Fibroblast of pulmonary artery (primary cell): ENCODE results near the gene SSBP2.
"Not testable (repeated sequence)": the region's sequence is repeated elsewhere in the genome, so short reads cannot be mapped to it uniquely, and the experiment has no call there.

ENCODE experiments used
- DNase-seq: peaks from one replicate; pipeline ENCODE4 v3.0.0-alpha.2; 2010; ENCODE audit warnings: low read depth
- H3K4me3 ChIP-seq: replicated peaks from 2 replicates; pipeline ENCODE4 v1.5.1; 2011; ENCODE audit warnings: low read depth, mild to moderate bottlenecking, control low read depth, low read length, moderate library complexity
- CTCF ChIP-seq: IDR thresholded peaks from 2 replicates; pipeline ENCODE4 v1.5.1; 2011; ENCODE audit warnings: mild to moderate bottlenecking, control low read depth, low read length, inconsistent platforms; ENCODE audit errors: missing control alignments

SSBP2 gene

DNA sequence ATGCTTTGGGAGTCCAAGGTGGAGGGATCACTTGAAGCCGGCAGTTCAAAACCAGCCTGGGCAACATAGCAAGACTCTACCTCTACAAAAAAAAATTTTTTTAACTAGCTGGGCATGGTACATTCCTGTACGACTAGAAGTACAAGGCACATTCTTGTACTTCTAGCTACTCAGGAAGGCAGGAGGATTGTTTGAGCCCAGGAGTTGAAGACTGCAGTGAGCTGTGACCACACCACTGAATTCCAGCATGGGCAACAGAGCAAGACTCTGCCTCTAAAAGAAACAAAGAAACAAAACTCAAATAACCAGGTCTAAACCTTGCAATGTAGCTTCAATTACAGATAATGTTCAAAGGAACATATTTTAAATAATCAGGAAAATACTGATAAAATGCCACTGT is 56.2 kb downstream of the SSBP2 start:
- TF ChIP-seq CTCF, result no peak
- H3K4me3 ChIP-seq, result no peak overlapping the region
- no peak for DNase-seq

DNA sequence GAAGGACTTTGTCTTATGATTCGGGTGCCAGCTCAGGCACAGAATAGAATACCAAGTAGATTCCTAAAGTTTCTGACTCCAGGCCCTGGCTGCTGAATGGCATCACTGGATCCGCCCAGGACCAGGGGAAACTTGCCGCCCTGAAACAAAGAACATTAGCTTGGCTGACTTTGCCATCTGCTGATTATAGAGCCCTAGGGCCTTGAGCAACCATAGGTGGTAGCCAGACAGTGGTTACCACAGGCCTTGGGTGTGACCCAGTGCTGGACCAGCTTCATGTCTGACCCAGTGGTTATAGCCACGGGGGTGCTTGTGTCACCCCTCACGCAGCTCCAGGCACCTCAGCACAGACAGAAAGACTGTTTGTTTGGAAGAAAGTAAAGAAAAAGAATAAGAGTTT is 62.7 kb downstream of the SSBP2 start:
- DNase-seq, result no peak
- H3K4me3 ChIP-seq, result no peak overlapping the region

DNA sequence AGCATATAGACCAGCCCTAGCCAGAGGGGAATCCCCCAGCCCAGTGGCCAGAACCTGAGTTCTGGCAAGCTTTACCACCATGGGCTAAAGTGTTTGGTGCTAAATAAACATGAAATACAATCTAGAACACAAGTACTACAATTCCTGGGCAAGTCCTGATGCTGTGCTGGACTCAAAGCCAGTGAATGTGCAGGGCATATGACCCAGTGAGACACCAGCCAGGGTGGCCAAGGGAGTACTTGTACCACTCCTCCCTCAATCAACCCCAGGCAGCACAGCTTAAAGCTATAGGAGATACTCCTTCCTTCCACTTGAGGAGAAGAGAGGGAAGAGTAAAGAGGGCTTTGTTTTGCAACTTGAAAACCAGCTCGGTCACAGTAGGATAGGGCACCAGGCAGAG is 63.6 kb downstream of the SSBP2 start:
- H3K4me3 ChIP-seq, result no peak overlapping the region
- no peak for DNase-seq
- TF ChIP-seq CTCF, result no peak

More for the DNA sequence above, 62.7 kb downstream of the SSBP2 start:
- TF ChIP-seq CTCF, result no peak

DNA sequence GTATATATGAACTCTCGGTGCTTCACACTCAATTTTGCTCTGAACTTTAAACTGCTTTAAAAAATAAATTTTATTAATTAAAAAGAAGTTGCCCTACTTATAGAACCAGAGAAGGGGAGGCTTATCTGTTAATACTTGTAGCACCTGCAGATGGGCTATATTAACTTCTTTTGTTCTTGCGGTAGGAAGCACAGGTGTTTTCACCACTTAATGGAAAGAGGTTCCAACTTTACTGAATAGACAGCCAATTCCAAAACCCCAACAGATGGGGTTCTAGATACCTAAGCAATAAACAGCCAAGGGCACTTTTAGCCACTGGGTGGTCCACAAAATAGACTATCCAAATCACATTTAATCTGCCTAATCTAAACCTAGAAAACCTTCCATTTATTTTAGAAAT is 65.4 kb downstream of the SSBP2 start:
- no peak for DNase-seq
- no peak overlapping the region for H3K4me3 ChIP-seq
- no peak for TF ChIP-seq CTCF

GRCh38 chr5:81679885-81680284 is 71.0 kb downstream of the SSBP2 start:
- no peak overlapping the region for H3K4me3 ChIP-seq
- no peak for TF ChIP-seq CTCF
- no peak for DNase-seq

DNA sequence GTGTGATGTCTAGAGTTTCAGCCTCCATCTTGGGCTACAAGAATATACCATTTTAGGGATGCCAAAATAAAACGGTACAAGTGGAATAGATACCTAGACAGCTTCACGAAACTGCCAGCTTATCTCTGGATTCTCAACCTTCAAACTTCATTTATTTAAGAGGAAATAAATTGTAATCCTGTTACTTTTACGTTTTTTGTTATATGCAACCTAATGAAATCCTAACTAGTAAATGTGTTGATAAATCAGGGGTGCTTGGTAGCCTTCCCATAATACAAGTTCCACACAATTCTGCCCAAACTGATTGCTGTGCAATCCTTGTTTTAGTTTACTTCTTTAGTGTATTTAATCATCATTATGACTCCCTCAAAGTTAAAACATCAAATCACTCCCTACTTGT is 75.5 kb downstream of the SSBP2 start:
- DNase-seq, result no peak
- TF ChIP-seq CTCF, result no peak
- H3K4me3 ChIP-seq, result no peak overlapping the region

GRCh38 chr5:81665795-81666194 is 85.1 kb downstream of the SSBP2 start:
- no peak for TF ChIP-seq CTCF
- no peak overlapping the region for H3K4me3 ChIP-seq
- DNase-seq, result no peak

GRCh38 chr5:81660624-81661023 is 90.3 kb downstream of the SSBP2 start:
- not testable (repeated sequence) for DNase-seq

More at GRCh38 chr5:81660624-81661023, 90.3 kb downstream of the SSBP2 start:
- H3K4me3 ChIP-seq, result not testable (repeated sequence)
